SIG-M5 (cell line): Measurements from ENCODE around the gene ABCD1.

Experiments
- DNase-seq: peaks from one replicate; lab custom pipeline; 2025; lab: John Stamatoyannopoulos, UW

The ABCD1 gene

DNA sequence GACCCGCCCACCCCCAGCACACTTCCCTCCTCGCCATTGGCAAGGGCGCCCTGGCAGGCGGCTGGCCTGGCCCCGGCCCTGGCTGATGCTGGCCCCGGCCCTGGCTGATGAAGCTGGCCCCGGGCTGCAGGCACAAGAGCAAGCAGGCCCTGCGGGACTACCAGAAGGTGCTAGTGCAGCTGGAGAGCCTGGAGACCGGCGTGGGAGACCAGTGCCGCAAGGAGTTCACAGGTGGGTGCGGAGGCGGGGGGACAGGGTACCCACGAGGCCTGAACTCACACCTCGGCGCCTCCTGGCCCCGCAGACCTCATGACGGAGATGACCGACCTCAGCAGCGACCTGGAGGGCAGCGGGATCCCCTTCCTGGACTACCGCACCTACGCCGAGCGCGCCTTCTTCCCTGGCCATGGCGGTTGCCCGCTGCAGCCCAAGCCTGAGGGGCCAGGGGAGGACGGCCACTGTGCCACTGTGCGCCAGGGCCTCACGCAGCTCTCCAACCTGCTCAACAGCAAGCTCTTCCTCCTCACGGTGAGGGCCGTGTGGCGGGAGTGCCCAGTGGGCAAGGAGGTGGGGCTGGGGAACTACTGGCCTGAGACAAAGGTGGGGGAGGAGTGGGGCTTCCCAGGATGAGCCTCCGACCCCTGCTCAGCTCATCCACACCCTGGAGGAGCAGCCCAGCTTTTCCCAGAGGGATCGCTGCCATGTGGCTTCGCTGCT, 50.1 kb downstream of the ABCD1 start:
- DNase-seq = no peak

DNA sequence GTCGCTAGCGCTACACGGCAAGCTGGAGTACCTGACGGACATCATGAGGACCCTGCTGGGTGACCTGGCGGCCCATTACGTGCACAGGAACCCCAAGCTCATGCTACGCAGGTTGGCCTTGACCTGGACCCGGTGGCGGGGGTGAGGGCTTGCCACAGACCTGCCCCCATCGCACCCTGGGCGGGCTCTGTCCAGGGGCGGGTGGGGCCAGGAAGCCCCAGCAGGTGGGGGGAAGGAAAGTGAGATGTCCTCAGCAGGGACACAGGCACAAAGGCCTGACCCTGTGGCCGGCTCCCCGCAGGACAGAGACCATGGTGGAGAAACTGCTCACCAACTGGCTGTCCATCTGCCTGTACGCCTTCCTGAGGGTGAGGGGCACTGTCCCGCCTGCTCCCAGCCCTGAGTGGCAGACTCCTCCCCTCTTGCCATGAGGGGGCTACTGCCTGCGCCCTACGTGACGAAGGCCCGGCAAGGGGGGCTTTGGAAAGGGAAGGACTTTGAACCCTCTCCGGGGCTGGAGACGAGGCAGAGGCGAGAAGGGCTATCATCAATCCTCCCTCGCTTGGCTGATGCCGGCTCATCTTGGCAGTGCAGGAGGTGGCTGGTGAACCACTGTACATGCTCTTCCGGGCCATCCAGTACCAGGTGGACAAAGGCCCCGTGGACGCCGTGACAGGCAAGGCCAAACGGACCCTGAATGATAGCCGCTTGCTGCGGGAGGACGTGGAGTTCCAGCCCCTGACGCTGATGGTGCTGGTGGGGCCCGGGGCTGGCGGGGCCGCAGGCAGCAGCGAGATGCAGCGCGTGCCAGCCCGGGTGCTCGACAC, 50.9 kb downstream of the ABCD1 start:
- DNase-seq = no peak

DNA sequence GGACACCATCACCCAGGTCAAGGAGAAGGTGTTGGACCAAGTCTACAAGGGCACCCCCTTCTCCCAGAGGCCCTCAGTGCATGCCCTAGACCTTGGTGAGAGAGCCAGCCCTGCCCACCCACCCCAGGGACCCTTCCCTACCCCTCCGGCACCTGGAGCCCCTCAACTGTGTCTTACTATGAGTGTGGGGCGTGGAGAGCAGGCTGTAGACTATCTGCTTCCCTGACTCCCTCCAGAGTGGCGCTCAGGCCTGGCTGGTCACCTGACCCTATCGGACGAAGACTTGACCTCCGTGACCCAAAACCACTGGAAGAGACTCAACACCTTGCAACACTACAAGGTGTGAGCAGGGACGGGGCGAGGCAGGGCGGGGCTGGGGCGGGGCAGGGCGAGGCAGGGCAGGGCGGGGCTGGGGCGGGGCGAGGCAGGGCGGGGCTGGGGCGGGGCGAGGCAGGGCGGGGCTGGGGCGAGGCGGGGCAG, 51.5 kb downstream of the ABCD1 start:
- no peak for DNase-seq

DNA sequence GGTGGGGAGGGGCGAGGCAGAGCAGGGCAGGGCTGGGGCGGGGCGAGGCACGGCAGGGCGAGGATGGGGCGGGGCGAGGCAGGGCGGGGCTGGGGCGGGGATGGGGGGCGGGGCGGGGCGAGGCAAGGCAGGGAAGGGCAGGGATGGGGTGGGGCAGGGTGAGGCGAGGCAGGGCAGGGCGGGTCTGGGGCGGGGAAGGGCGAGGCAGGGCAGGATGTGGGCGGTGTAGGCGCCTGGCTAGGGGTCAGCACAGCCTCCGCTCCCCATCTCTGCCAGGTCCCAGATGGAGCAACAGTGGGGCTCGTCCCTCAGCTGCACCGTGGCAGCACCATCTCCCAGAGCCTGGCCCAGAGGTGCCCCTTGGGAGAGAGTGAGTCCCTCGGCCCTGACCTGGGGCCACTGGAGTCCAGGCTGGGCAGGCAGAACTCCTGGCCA, 52.0 kb downstream of the ABCD1 start:
- no peak for DNase-seq

DNA sequence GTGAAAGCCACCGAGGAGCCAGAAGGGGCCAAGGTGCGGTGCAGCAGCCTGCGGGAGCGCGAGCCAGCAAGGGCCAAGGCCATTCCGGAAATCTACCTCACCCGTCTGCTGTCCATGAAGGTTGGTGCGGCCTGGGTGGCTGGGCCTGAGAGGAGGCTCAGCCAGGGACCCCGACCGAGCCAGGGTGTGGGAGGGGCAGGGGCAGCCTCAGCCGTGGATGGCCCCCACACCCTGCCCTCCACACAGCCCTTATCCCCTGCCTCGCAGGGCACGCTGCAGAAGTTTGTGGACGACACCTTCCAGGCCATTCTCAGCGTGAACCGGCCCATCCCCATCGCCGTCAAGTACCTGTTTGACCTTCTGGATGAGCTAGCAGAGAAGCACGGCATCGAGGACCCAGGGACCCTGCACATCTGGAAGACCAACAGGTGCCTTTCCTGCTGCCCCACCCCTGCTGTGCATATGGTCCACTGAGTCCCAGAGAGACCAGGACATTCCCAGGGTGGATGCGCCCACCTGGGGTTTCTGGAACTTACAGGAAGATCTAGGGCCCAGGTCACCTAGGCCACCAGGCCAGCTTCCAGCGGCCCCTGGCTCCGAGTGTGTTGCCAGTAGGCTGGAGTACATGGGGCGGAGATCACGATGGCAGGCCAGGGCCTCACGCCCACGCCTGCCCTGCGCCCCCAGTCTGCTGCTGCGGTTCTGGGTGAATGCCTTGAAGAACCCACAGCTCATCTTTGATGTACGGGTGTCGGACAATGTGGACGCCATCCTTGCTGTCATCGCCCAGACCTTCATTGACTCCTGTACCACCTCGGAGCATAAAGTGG, 52.8 kb downstream of the ABCD1 start:
- DNase-seq = no peak

DNA sequence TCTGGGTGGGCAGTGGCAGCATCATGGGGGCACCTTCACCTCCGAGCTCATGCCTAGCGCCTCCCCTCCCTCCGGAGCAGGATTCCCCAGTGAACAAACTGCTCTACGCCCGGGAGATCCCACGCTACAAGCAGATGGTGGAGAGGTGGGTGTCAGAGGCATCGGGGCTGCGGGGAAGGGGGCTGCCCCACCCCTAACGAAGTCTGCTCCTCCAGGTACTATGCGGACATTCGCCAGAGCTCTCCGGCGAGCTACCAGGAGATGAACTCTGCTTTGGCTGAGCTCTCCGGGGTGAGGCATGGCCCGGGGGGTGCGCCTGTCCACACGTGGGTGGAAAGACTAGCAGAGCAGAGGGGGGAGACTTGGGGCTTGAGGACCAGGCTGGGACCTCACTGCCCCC, 53.5 kb downstream of the ABCD1 start:
- DNase-seq = no peak

DNA sequence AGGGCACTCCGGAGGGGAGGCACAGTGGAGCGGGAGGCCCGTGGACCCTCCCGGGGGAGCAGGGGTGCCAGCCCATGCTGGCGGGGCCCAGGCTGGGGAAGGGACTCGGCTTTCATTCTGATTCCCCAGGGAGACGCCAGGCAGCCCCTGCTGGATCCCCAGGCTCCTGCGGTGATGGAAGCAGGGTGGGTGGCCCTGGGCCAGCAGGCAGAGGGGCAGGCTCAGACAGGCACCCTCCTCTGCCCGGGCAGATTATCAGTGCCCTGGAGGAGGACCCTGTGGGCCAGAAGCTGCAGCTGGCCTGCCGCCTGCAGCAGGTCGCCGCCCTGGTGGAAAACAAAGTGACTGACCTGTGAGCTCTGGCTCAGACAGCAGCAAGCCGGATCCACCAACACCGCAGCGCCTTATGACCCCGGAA, 54.0 kb downstream of the ABCD1 start:
- DNase-seq = no peak

DNA sequence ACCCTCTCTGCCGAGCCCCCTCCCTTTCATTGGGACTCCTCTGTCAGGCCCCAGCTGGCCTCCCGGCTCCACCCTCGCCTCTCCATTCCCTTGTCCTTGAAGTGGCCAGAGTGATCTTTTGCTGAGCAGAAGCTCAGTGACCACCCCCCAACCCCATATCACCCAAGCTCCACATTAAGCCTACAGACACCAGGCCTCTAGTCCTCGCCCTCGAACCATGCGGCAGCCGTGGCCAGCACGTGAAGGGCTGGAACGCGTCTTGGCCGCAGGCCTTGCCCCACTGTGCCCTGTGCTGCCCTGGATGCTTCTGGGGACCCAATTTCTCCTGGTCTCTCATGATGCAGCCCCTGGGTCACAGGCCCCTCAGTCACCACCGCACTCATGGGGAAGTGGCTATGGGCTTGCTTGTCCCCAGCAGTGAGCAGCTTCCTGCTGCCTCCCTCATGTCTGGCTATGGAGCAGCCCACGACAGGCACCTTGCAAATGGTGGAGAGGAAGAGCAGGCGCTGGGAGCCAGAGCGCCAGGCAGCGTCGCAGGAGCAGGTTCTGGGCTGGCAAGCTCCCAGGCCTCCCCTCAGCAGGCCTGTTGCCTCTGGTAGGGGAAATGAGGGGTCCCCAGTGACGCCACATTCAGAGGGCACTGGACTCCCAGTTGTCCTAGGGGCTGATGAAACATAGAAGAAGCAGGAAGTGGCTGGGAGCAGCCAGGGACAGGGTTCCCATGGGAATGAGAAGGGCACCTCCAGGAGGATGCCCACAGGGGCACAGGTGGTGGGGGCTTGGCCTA, 55.4 kb downstream of the ABCD1 start:
- no peak for DNase-seq

DNA sequence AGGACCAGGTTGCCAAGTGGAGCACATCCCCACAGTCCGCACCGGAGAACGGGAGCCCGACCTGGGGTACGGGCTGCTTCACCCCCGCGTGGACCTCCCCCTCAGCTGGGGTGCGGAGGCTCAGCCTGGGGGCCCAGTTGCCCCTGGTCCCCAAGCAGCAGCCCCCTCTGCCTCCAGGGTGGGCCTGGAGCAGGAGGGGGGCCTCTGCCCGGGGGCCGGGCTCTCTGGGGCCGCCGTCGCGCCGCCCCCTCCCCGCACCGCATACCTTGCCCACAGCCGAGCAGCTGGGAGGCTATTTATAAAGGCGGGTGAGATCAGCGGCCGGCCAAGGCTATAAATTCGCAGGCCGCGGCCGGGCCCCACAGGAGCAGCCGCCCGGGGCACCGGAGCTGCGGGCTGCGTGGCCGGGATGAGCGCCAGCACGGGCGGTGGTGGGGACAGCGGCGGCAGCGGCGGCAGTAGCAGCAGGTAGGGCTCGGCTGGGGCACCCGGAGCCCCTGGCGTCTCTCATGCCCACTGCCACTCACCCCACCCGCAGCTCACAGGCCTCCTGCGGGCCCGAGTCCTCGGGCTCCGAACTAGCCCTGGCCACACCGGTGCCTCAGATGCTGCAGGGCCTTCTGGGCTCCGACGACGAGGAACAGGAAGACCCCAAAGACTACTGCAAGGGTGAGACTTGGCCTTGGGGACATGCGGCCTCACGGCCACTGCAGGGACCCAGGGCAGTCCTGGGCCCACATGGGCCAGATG, 56.2 kb downstream of the ABCD1 start, which contains the start of gene SRPK3:
SRPK3 (plus strand) TSS at position 364 of the 750 bp plus-strand sequence; CDS start at position 410, 46 bp downstream.
- no peak for DNase-seq

DNA sequence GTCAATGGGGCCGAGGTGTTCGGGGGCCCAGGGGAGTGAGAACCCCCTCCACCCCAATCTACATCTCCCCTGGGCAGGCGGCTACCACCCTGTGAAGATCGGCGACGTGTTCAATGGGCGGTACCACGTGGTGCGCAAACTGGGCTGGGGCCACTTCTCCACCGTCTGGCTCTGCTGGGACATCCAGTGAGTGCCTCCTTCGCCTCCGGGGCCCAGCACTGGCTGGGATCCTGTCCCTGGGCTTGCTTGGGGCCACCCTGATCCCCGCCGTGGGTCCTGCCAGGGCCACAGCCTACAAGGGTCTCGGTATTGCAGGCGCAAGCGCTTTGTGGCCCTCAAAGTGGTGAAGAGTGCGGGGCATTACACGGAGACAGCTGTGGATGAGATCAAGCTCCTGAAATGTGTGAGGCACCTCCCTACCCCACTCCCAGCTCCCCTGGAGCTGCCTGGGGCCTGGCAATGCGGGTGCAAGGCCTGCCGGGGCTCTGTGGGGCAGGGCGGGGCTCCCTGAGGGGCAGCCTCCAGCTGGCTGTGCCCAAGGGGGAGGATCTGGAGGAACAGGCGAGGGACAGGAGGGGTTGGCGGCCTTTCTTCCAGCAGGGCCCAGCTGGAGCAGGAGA, 56.9 kb downstream of the ABCD1 start:
- DNase-seq = no peak

DNA sequence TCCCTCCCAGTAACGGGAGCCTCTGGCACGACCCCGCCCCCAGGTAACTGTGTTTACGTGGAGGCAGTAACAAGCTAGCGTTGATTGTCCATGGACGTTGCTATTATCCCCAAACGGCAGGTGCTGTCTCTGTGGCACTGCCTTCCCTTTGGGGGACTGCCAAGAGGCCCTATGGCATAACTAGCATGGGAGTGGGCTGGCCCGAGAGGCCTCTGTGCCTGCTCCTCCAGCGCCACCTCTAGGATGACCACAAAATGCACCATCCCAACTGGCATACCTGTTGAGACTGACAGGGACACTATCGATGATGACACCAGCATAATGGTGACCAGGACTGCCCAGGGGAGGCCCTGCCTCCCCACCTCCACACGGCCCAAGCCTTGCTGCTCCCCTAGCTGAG, 57.7 kb downstream of the ABCD1 start:
- no peak for DNase-seq

DNA sequence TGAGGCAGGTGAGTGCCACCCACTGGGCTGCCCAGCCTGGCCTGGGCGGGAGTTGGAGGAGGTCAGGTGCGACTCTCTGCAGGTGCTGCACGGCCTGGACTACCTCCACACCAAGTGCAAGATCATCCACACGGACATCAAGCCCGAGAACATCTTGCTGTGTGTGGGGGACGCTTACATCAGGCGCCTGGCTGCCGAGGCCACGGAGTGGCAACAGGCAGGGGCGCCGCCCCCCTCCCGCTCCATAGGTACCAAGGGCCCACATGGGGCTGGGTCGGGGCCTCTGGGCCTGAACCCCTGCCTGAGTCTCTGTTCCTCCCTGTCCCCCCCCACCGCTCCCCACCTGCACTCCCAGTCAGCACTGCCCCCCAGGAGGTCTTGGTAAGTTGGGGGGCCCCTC, 58.2 kb downstream of the ABCD1 start:
- no peak for DNase-seq

DNA sequence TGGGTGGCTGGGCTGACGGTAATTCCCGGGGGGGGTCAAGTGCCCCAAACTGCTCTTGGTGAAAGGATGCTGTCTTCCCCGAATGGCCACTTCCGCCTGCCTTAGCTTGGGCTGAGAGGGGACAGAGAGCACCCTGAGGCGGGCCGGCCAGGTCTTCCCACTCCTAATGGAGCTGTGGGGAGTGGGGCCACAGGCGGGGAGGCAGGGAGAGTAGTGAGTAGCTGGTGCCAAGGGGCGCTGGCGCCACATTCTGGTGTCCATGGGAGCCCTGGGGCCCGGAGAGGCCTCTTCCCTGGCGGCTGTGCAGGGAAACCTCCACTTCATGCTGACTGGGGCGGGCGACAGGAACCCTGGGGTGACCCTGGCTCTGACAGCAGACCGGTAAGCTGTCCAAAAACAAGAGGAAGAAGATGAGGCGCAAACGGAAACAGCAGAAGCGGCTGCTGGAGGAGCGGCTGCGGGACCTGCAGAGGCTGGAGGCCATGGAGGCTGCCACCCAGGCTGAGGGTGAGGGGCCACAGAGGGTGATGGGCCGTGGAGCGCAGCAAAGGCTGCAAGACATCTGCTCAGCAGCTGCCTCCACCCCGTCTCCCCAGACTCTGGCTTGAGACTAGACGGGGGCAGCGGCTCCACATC, 58.8 kb downstream of the ABCD1 start:
- no peak for DNase-seq

DNA sequence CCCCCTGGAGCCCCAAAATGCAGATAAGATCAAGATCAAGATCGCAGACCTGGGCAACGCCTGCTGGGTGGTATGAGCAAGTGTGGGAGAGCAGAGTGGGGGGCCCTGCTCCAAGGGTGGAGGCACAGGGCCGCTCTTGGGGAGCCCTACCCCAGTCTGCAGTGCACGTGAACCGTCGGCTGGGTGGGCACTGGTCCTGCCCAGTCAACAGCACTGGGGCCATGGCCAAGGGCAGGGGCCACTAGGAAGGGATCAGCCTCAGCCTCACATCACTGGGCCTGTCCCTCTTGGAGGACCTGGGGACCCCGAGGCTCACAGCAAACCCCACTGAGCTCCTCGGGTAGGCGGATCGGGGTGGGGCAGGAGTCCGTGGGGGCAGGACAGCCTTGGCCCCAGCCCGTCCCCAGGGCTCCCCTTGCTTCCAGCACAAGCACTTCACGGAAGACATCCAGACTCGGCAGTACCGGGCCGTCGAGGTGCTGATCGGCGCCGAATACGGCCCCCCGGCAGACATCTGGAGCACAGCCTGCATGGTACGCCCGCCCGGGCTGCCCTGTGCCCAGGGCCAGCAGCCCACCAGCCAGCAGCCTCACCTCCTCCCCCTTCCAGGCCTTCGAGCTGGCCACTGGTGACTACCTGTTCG, 59.8 kb downstream of the ABCD1 start:
- DNase-seq = no peak

DNA sequence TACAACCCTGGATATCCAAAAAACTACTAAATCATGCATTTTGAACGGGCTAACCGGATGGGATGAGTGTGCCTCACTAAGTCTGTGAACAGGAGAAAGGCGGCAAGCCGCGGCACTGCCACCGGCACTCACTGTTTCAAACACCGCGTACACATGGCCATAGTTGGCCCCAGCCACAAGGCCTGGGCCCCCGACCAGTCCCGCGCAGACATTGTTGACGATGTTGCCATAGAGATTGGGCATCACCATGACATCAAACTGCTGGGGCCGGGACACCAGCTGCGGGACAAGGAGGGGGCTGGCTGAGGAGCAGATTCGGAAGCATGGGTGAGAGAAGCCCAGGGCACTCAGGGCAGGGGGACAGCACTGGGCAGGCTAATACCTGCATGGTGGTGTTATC, 62.0 kb downstream of the ABCD1 start:
- DNase-seq = no peak

DNA sequence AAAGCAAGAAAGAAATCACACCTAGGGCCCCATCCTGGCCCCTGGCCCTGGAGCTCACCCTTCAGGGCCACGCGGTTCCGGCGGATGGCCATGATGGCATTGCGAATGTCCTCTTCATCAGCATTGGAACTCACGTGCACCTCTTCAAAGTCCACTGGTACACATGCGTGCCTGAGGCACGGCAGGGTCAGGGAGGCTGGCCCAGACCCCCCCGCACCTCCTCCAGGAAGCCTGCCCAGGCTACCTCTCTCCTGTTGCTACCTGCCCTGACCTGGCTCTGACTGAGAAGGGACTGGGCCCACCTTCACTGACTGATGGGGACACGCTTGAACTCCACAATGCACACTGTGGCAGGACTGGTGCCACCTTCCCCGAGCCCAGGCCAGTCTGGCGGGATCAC, 65.0 kb downstream of the ABCD1 start:
- DNase-seq = no peak

DNA sequence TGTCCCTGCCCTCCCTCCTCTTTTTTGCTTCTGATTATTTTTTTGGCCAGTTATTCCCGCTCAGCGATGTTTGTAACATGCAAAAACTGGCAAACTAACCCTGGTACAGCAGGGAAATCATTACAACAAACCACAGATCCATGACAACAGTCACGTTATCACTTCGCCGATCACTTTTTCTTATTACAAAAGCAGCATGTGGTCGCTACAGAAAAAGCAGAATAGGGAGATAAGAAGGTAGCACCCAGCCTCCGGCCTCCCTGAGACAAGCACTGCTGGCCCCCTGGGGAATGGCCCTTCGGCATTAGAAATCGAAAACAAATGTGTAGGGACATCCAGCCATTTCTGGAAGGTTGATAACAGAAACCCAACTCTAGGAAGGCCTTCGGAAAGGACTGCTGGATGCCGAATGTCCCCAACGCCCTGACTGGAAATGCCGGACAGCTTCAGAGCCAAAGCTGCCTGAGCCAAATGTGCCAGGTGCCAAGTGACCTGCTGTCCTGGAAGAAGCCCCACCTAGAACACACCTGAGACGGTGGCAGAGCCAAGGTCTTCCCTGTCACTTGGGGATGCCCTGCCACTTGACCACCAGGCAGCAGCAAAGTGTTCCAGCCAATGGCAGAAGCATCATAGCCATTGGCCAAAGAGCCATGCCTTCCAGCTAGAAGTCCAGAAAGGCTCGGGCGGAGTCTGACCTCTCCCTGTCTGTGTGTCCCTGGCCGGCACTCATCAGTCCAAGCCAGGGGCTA, 66.6 kb downstream of the ABCD1 start:
- DNase-seq = no peak

DNA sequence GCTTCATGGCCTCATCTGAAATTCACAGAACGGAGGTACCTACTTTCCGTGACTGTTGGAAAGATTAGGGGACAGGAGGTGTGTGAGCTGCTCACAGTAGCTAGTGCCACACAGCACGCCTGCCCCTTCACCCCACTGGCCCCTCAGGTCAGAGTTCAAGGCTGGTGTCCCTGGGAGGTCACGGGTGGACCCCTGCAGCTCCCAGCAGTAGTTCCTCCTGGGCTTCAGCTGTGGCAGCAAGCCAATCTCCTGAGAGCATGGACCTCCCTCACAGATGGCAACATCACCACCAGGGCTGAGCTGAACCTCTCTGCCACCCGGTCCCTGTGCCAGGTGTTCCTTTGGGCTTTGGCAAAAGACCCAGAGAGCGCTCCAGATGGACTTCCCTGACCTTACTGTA, 67.7 kb downstream of the ABCD1 start:
- DNase-seq = no peak

DNA sequence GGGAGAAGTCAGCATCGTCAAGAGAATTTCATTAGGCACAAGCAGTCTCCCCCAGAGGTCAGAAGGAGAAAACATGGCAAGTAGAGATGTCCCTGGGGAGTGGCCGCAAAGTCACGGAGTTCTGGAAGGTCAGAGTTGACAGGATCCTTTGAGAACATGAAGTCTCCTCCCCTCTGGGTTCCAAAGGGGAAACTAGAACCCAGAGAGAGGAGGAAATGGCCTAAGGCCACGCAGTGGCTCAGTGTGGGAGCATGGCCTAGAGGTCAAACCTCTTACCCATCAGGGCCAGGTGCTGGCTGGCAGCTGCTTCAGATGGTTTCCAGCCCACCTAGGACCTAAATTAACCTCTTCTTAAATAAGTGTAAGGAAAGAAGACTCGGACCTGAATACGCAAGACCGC, 68.6 kb downstream of the ABCD1 start:
- no peak for DNase-seq
